ENCODE results near the gene NACA2.

DNA sequence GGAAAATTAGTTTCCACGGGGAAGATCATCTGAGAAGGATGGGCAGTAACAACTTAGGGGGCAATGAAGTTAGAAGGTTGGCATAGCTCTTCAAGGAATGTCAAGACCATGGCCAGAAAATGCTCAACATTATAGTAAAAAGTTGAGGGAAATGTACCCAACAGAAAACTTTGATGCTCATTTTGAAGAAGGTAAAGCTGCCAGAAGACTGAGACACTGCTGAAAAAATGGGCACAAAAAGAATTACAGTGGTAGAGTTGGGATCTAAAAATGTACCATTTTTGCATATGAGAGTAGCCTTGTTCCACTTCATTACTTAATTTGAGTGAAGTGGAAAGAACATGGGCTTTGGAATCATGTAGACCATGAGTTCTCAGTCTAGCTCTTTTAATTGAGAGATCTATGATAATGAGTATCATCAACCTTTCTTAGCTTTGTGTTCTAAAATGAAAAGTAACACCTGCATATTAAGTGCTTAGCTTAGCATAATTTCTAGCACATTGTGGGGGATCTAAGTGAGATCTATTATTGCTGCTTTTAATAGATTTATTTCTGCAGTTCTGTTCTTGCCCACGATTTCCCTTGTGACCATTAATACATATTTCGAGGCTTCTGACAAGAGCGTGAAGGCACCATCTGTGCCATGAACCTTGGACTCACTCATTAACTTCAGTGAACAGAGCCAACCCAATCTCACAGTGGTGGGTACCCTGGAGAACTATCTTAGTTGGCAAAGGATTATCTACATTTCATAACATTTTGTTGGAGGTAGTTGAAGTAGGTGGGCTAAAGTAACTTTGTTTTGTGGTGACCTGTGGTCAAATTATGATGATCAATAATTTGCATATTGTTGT lies 3.0 kb downstream of the NACA2 start:
- TF ChIP-seq, protein P1, sequence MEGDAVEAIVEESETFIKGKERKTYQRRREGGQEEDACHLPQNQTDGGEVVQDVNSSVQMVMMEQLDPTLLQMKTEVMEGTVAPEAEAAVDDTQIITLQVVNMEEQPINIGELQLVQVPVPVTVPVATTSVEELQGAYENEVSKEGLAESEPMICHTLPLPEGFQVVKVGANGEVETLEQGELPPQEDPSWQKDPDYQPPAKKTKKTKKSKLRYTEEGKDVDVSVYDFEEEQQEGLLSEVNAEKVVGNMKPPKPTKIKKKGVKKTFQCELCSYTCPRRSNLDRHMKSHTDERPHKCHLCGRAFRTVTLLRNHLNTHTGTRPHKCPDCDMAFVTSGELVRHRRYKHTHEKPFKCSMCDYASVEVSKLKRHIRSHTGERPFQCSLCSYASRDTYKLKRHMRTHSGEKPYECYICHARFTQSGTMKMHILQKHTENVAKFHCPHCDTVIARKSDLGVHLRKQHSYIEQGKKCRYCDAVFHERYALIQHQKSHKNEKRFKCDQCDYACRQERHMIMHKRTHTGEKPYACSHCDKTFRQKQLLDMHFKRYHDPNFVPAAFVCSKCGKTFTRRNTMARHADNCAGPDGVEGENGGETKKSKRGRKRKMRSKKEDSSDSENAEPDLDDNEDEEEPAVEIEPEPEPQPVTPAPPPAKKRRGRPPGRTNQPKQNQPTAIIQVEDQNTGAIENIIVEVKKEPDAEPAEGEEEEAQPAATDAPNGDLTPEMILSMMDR (IDR thresholded peaks at IDR 0.05 in 8 of 11, conservative IDR thresholded peaks at IDR 0.05 in 3 of 11) = no peak
- no peak for TF ChIP-seq POLR2A (IDR thresholded peaks at IDR 0.05)
